SK-N-SH (cell line): ENCODE data around the gene ZSCAN20. TPM values are rescaled to one million over a fixed set of nuclear protein-coding genes. Genes with fewer than 3 reads are reported as not detected.

ENCODE experiments used
- CTCF ChIA-PET: fragments of 300-600, 350-600 bp; formaldehyde crosslinking; extraction: SDS; loops from one replicate; lab custom pipeline; 2021; lab: Yijun Ruan, JAX
- POLR2A ChIA-PET: fragments of 350-600 bp; sonication (Branson Sonifier 250); formaldehyde crosslinking; extraction: SDS; loops from one replicate; lab custom pipeline; 2020; ENCODE audit warnings: antibody characterized with exemption, inconsistent platforms; lab: Yijun Ruan, JAX
- DNase-seq: peaks from one replicate; pipeline ENCODE4 v3.0.0; 2012
- H2AFZ ChIP-seq: fragments of 200-600 bp; sonication (generic); 2 replicates; pipeline ENCODE4 v1.8.1; 2016; ENCODE audit warnings: antibody characterized with exemption, mild to moderate bottlenecking, low read depth
- H3F3A ChIP-seq: fragments of 200-600 bp; sonication (generic); replicated peaks from 2 replicates; pipeline ENCODE3; 2016; ENCODE audit warnings: antibody characterized with exemption, mild to moderate bottlenecking; ENCODE audit not compliant: insufficient read depth
- H3K27ac ChIP-seq, 2 experiments: fragments of 200-500 bp in 1 of 2; fragments of 200-600 bp in 1 of 2; sonication (Bioruptor generic) in 1 of 2; sonication (generic), shearing (Covaris generic) in 1 of 2; 2 replicates each; pipeline versions ENCODE4 v1.5.1 to v1.6.1; 2014 to 2016; ENCODE audit warnings: low read depth in 2 of 2, inconsistent platforms in 1 of 2, low read length in 1 of 2, mild to moderate bottlenecking in 1 of 2, mixed read lengths in 1 of 2
- H3K27me3 ChIP-seq: fragments of 200-600 bp; sonication (generic), shearing (Covaris generic); 2 replicates; pipeline ENCODE4 v1.6.1; 2016; ENCODE audit warnings: mixed run types; ENCODE audit not compliant: insufficient read depth
- H3K36me3 ChIP-seq, 2 experiments: fragments of 200-500 bp in 1 of 2; fragments of 200-600 bp in 1 of 2; sonication (Bioruptor generic) in 1 of 2; sonication (generic) in 1 of 2; replicated peaks in 1 of 2; 2 replicates each; pipeline versions ENCODE3 to v1.5.1; 2014 to 2016; ENCODE audit warnings: low read length in 1 of 2, mild to moderate bottlenecking in 1 of 2; ENCODE audit not compliant: insufficient read depth in 2 of 2, control insufficient read depth in 1 of 2
- H3K4me1 ChIP-seq, 2 experiments: fragments of 200-500 bp in 1 of 2; fragments of 200-600 bp in 1 of 2; sonication (Bioruptor generic) in 1 of 2; sonication (generic), shearing (Covaris generic) in 1 of 2; 2 replicates each; pipeline versions ENCODE4 v1.5.1 to v1.6.1; 2014 to 2016; ENCODE audit warnings: low read depth in 1 of 2, low read length in 1 of 2, mixed run types in 1 of 2; ENCODE audit not compliant: insufficient read depth in 2 of 2, control insufficient read depth in 1 of 2
- H3K4me2 ChIP-seq: fragments of 200-600 bp; sonication (generic), shearing (Covaris generic); 2 replicates; pipeline ENCODE4 v1.6.1; 2017; ENCODE audit warnings: mixed run types
- H3K4me3 ChIP-seq, 2 experiments: fragments of 200-500 bp in 1 of 2; fragments of 200-600 bp in 1 of 2; sonication (Bioruptor generic) in 1 of 2; sonication (generic), shearing (Covaris generic) in 1 of 2; 2 replicates each; pipeline versions ENCODE4 v1.5.1 to v1.8.1; 2014 to 2016; ENCODE audit warnings: low read depth in 2 of 2, inconsistent platforms in 1 of 2, low read length in 1 of 2, mild to moderate bottlenecking in 1 of 2, mixed read lengths in 1 of 2, moderate library complexity in 1 of 2
- H3K79me2 ChIP-seq: fragments of 200-600 bp; sonication (generic); 2 replicates; pipeline ENCODE4 v1.8.1; 2017; ENCODE audit warnings: mild to moderate bottlenecking; ENCODE audit not compliant: insufficient read depth
- H3K9ac ChIP-seq: fragments of 200-600 bp; sonication (generic); 2 replicates; pipeline ENCODE4 v1.6.1; 2017; ENCODE audit warnings: mixed run types
- H3K9me2 ChIP-seq: fragments of 200-600 bp; sonication (generic); 2 replicates; pipeline ENCODE4 v1.6.1; 2017; ENCODE audit warnings: mixed run types
- H3K9me3 ChIP-seq: fragments of 200-600 bp; sonication (generic); 2 replicates; pipeline ENCODE4 v1.6.1; 2017; ENCODE audit warnings: mixed run types, mild to moderate bottlenecking, moderate library complexity
- H4K20me1 ChIP-seq: fragments of 200-600 bp; sonication (generic); 2 replicates; pipeline ENCODE4 v1.6.1; 2017; ENCODE audit warnings: mild to moderate bottlenecking, mixed run types; ENCODE audit not compliant: insufficient read depth
- CHD2 ChIP-seq: fragments of 150-350 bp; IDR thresholded peaks from 2 replicates; pipeline ENCODE4 v1.6.1; 2018; ENCODE audit warnings: low read length; ENCODE audit not compliant: partially characterized antibody
- CTCF ChIP-seq: fragments of 200-600 bp; sonication (generic); IDR thresholded peaks from 2 replicates; pipeline ENCODE4 v1.6.1; 2017; ENCODE audit warnings: antibody characterized with exemption, mild to moderate bottlenecking, moderate library complexity
- ELF1 ChIP-seq: IDR thresholded peaks from 2 replicates; pipeline ENCODE4 v1.4.0; 2012
- EP300 ChIP-seq, 2 experiments: IDR thresholded peaks; 2 replicates each; pipeline versions ENCODE4 v1.4.0 to v1.6.1; 2012; ENCODE audit warnings: borderline replicate concordance in 1 of 2, low read depth in 1 of 2, low read length in 1 of 2
- GABPA ChIP-seq: IDR thresholded peaks from 2 replicates; pipeline ENCODE4 v1.4.0; 2012; ENCODE audit warnings: low read depth, mild to moderate bottlenecking
- MEF2A ChIP-seq: IDR thresholded peaks from 2 replicates; pipeline ENCODE4 v1.4.0; 2012; ENCODE audit warnings: low read depth, borderline replicate concordance
- NRF1 ChIP-seq: IDR thresholded peaks from 2 replicates; pipeline ENCODE4 v1.6.1; 2012; ENCODE audit warnings: low read depth, mild to moderate bottlenecking, low read length
- RXRA ChIP-seq: IDR thresholded peaks from 2 replicates; pipeline ENCODE4 v1.4.0; 2012; ENCODE audit warnings: low read depth, mild to moderate bottlenecking, borderline replicate concordance
- TCF12 ChIP-seq: IDR thresholded peaks from 2 replicates; pipeline ENCODE4 v1.4.0; 2012
- YY1 ChIP-seq: IDR thresholded peaks from 2 replicates; pipeline ENCODE4 v1.4.0; 2012; ENCODE audit warnings: low read depth, mild to moderate bottlenecking
- WGBS: methylation state at CpG from one replicate; pipeline ENCODE4 v1.1.6; 2017; ENCODE audit warnings: low lambda C conversion rate; 5-methylcytosine and 5-hydroxymethylcytosine counted together
- polyA plus RNA-seq, 3 experiments: library from polyadenylated mRNA; depleted of rRNA; stranded (reverse); fragments of >200 nt; gene quantifications; 2 replicates each; pipeline ENCODE4 v1.2.3, GENCODE V29; 2012
- TF ChIP-seq, protein P1 (sequence below): IDR thresholded peaks from 2 replicates; pipeline ENCODE4; 2012
- TF ChIP-seq, protein P2 (sequence below): IDR thresholded peaks from 2 replicates; pipeline ENCODE4 v1.6.1; 2012; ENCODE audit warnings: mild to moderate bottlenecking, low read depth, low read length, moderate library complexity
- TF ChIP-seq, protein P3 (sequence below): IDR thresholded peaks from 2 replicates; pipeline ENCODE4 v1.4.0; 2012; ENCODE audit warnings: low read depth, borderline replicate concordance
- TF ChIP-seq, protein P4 (sequence below): IDR thresholded peaks from 2 replicates; pipeline ENCODE4 v1.4.0; 2012; ENCODE audit warnings: low read depth, borderline replicate concordance

ZSCAN20 gene
- polyA plus RNA-seq, 1 of the 3 experiments (the other 2 are of a cell fraction) = 2.1 TPM

- TF ChIP-seq CTCF (no peak), CHD2 (no peak), NRF1 (no peak), EP300 (IDR thresholded peaks at IDR 0.05; ENCODE audit: borderline replicate concordance in 1 of 2, low read depth in 1 of 2, low read length in 1 of 2) (no peak), GABPA (no peak)
- TF ChIP-seq, protein P1, sequence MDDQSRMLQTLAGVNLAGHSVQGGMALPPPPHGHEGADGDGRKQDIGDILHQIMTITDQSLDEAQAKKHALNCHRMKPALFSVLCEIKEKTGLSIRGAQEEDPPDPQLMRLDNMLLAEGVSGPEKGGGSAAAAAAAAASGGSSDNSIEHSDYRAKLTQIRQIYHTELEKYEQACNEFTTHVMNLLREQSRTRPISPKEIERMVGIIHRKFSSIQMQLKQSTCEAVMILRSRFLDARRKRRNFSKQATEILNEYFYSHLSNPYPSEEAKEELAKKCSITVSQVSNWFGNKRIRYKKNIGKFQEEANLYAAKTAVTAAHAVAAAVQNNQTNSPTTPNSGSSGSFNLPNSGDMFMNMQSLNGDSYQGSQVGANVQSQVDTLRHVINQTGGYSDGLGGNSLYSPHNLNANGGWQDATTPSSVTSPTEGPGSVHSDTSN = no peak
- TF ChIP-seq, protein P2, sequence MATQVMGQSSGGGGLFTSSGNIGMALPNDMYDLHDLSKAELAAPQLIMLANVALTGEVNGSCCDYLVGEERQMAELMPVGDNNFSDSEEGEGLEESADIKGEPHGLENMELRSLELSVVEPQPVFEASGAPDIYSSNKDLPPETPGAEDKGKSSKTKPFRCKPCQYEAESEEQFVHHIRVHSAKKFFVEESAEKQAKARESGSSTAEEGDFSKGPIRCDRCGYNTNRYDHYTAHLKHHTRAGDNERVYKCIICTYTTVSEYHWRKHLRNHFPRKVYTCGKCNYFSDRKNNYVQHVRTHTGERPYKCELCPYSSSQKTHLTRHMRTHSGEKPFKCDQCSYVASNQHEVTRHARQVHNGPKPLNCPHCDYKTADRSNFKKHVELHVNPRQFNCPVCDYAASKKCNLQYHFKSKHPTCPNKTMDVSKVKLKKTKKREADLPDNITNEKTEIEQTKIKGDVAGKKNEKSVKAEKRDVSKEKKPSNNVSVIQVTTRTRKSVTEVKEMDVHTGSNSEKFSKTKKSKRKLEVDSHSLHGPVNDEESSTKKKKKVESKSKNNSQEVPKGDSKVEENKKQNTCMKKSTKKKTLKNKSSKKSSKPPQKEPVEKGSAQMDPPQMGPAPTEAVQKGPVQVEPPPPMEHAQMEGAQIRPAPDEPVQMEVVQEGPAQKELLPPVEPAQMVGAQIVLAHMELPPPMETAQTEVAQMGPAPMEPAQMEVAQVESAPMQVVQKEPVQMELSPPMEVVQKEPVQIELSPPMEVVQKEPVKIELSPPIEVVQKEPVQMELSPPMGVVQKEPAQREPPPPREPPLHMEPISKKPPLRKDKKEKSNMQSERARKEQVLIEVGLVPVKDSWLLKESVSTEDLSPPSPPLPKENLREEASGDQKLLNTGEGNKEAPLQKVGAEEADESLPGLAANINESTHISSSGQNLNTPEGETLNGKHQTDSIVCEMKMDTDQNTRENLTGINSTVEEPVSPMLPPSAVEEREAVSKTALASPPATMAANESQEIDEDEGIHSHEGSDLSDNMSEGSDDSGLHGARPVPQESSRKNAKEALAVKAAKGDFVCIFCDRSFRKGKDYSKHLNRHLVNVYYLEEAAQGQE = no peak
Observed at GRCh38 chr1:33426916-33427315, 45.5 kb upstream of the ZSCAN20 start (continued).

GRCh38 chr1:33428661-33429060 is 43.8 kb upstream of the ZSCAN20 start:
- 90% methylated on average over 2 of the region's 2 CpGs for WGBS
- ChIA-PET CTCF (interaction anchor here (0.6 to 1.9 kb wide), 7 partner anchors 8 to 477 kb away, joined by 3 to 7 read pairs (median 3); no protein-coding TSS in a partner anchor), POLR2A (no interaction called here)
- H3K36me3 ChIP-seq = peaks cover 0 to 7% of the 10 kb centered on the region in 2 experiments
- H3K4me1 ChIP-seq = peaks cover 13 to 38% of the 10 kb centered on the region in 2 experiments
- H3K9ac ChIP-seq = no peak overlapping the region
- DNase-seq = no peak
- peaks cover 36% of the 10 kb centered on the region for H3F3A ChIP-seq
- no peaks in the 10 kb centered on the region for H4K20me1 ChIP-seq
- H3K27me3 ChIP-seq = no peaks in the 10 kb centered on the region
- H2AFZ ChIP-seq = no peak overlapping the region
- peaks cover 14% of the 10 kb centered on the region for H3K79me2 ChIP-seq
- peak overlapping the region in 1 of 2 experiments; percentile 19; a peak in 1 of 4 replicates for H3K27ac ChIP-seq
- H3K4me2 ChIP-seq = peak overlapping the region; percentile 84
- peak overlapping the region in 1 of 2 experiments; percentile 71; a peak in 2 of 4 replicates for H3K4me3 ChIP-seq
- no peaks in the 10 kb centered on the region for H3K9me2 ChIP-seq
- H3K9me3 ChIP-seq = no peaks in the 10 kb centered on the region
- no peak for TF ChIP-seq MEF2A
- no peak for TF ChIP-seq NRF1
- no peak for TF ChIP-seq YY1
- TF ChIP-seq, protein P3, sequence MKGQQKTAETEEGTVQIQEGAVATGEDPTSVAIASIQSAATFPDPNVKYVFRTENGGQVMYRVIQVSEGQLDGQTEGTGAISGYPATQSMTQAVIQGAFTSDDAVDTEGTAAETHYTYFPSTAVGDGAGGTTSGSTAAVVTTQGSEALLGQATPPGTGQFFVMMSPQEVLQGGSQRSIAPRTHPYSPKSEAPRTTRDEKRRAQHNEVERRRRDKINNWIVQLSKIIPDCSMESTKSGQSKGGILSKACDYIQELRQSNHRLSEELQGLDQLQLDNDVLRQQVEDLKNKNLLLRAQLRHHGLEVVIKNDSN = no peak
- TF ChIP-seq CTCF = no peak
- TF ChIP-seq, protein P4, sequence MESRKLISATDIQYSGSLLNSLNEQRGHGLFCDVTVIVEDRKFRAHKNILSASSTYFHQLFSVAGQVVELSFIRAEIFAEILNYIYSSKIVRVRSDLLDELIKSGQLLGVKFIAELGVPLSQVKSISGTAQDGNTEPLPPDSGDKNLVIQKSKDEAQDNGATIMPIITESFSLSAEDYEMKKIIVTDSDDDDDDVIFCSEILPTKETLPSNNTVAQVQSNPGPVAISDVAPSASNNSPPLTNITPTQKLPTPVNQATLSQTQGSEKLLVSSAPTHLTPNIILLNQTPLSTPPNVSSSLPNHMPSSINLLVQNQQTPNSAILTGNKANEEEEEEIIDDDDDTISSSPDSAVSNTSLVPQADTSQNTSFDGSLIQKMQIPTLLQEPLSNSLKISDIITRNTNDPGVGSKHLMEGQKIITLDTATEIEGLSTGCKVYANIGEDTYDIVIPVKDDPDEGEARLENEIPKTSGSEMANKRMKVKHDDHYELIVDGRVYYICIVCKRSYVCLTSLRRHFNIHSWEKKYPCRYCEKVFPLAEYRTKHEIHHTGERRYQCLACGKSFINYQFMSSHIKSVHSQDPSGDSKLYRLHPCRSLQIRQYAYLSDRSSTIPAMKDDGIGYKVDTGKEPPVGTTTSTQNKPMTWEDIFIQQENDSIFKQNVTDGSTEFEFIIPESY = no peak
- TF ChIP-seq RXRA = no peak
- no peak for TF ChIP-seq TCF12
- TF ChIP-seq, protein P2 = no peak
- TF ChIP-seq ELF1 = no peak
